ENCODE data around the gene SORCS3. TPM values are rescaled to one million over a fixed set of nuclear protein-coding genes. Genes with fewer than 3 reads are reported as not detected.

Gene SORCS3
- total RNA-seq, 1 experiment from 2014 or later, result not detected

GRCh38 chr10:104824380-104825006 is 183.4 kb downstream of the SORCS3 start:
- ChIA-PET POLR2A (no interaction called here), RAD21 (ENCODE audit: low non-redundant PET in 1 of 2, low total read pairs in 2 of 2, uncharacterized antibody in 2 of 2, unreplicated experiment in 2 of 2) (no interaction called here), CTCF (no interaction called here)
- Histone ChIP-seq H3K9me3 (ENCODE audit: control insufficient read depth in 1 of 2, insufficient read depth in 1 of 2, low read depth in 1 of 2, low read length in 2 of 2) (peaks cover 0 to 3% of the 10 kb centered on the region in 2 experiments; a peak in 1 of 4 replicates), H2AFZ (ENCODE audit: low read depth, low read length, poor library complexity, severe bottlenecking) (no peak overlapping the region), H3K9me2 (ENCODE audit: insufficient read depth) (no peaks in the 10 kb centered on the region), H4K20me1 (ENCODE audit: insufficient read depth) (no peaks in the 10 kb centered on the region), H3K9ac (ENCODE audit: low read length) (no peak overlapping the region), H3K36me3 (ENCODE audit: control insufficient read depth in 1 of 2, insufficient read depth in 2 of 2, low read length in 2 of 2) (no peaks in the 10 kb centered on the region), H3K4me1 (ENCODE audit: control insufficient read depth in 1 of 2, insufficient read depth in 2 of 2, low read length in 2 of 2) (no peaks in the 10 kb centered on the region), H3K79me2 (ENCODE audit: insufficient read depth, low read length) (no peaks in the 10 kb centered on the region), H3K27me3 (ENCODE audit: insufficient read depth, low read length) (peaks cover 55% of the 10 kb centered on the region), H3K27ac (ENCODE audit: low read depth, low read length) (no peak overlapping the region), H3K4me2 (ENCODE audit: low read length) (no peak overlapping the region), H3K4me3 (replicated peaks in 1 of 2; ENCODE audit: low read depth in 1 of 2, low read length in 2 of 2) (no peak overlapping the region)
- no TSS peak for BruUV-seq (replicated peaks)
- intact Hi-C loops (cut with micrococcal nuclease), result no loop called here
- DNase-seq (ENCODE audit: low read depth, low spot score) (peak; percentile 22), ATAC-seq (peak; percentile 81)
- TF ChIP-seq TCF7L2 (IDR thresholded peaks at IDR 0.05; ENCODE audit: borderline replicate concordance, extremely low read depth, insufficient read depth, insufficient read length), result no peak
- no peak for TF ChIP-seq SRF (IDR thresholded peaks at IDR 0.05; ENCODE audit: low read depth)
- TF ChIP-seq CEBPB (IDR thresholded peaks at IDR 0.05; ENCODE audit: low read depth), result no peak
- TF ChIP-seq SP1 (IDR thresholded peaks at IDR 0.05; ENCODE audit: low read depth), result no peak
- TF ChIP-seq POLR2AphosphoS5 (IDR thresholded peaks at IDR 0.05; ENCODE audit: low read depth, low read length), result peak; percentile 62; the same call in 1 of the 2 replicates
- no peak for TF ChIP-seq EGR1 (IDR thresholded peaks at IDR 0.05; ENCODE audit: low read depth)
- peak; percentile 100; the same call in 1 of the 2 replicates for TF ChIP-seq REST (IDR thresholded peaks at IDR 0.05; ENCODE audit: low read depth)
- TF ChIP-seq SIN3A (IDR thresholded peaks at IDR 0.05; ENCODE audit: low read depth), result peak; percentile 80
- TF ChIP-seq EZH2 (IDR thresholded peaks at IDR 0.05), result no peak
- TF ChIP-seq ZFX (IDR thresholded peaks at IDR 0.05), result no peak
- no peak for TF ChIP-seq POLR2A (IDR thresholded peaks at IDR 0.05; ENCODE audit: borderline replicate concordance, extremely low read depth, insufficient read depth, insufficient read length)
- peak; percentile 26; the same call in 1 of the 2 replicates for TF ChIP-seq MAX (IDR thresholded peaks at IDR 0.05)
- no peak for TF ChIP-seq RAD21 (IDR thresholded peaks at IDR 0.05; ENCODE audit: low read depth)
- TF ChIP-seq JUND (IDR thresholded peaks at IDR 0.05), result no peak
- TF ChIP-seq CBX3 (IDR thresholded peaks at IDR 0.05; ENCODE audit: low read depth), result peak; percentile 62; the same call in 1 of the 2 replicates
